ENCODE data around the gene NAPA.

- no peak for TF ChIP-seq POLR2AphosphoS5 (IDR thresholded peaks at IDR 0.05; ENCODE audit: borderline replicate concordance, low read depth, low read length)
- TF ChIP-seq EZH2 (IDR thresholded peaks at IDR 0.05): no peak
- no peak for TF ChIP-seq FOXP2 (optimal IDR thresholded peaks at IDR 0.05; ENCODE audit: control extremely low read depth, extremely low read length, insufficient read depth)
Measured at GRCh38 chr19:47498561-47498960, 16.3 kb downstream of the NAPA start.
